HCT116 (cell line): ENCODE measurements around the gene IDI1. TPM values are rescaled to one million over a fixed set of nuclear protein-coding genes. Genes with fewer than 3 reads are reported as not detected.

ENCODE experiments used
- ATAC-seq: fragments of 200-7000 bp; cut with Tn5 transposase; 2 replicates; pipeline ENCODE4 v1.9.1; 2020; ENCODE audit warnings: mild to moderate bottlenecking, moderate library complexity
- BruUV-seq: library from RNA; stranded (reverse); fragments of 400-500 nt; replicated peaks from 2 replicates; lab custom pipeline; 2021; lab: Mats Ljungman, UMichigan
- CTCF ChIA-PET: fragments of 300-600 bp; sonication (Branson Sonifier 250); formaldehyde crosslinking; loops from one replicate; lab custom pipeline; 2021; ENCODE audit warnings: antibody characterized with exemption; lab: Charles Lee
- POLR2A ChIA-PET: fragments of 300-600, 350-600 bp; sonication (Branson Sonifier 250); formaldehyde crosslinking; loops from one replicate; lab custom pipeline; 2021; ENCODE audit warnings: antibody characterized with exemption; lab: Charles Lee
- RAD21 ChIA-PET, 2 experiments: fragments of 300-600 bp; sonication (Branson Sonifier 250); formaldehyde crosslinking; loops; one replicate each; lab custom pipeline; 2023; ENCODE audit warnings: low total read pairs in 2 of 2; ENCODE audit not compliant: uncharacterized antibody in 2 of 2, unreplicated experiment in 2 of 2, low non-redundant PET in 1 of 2; lab: Charles Lee
- DNase-seq: peaks from one replicate; pipeline ENCODE4 v3.0.0-alpha.2; 2010; ENCODE audit warnings: low read depth, low spot score
- H2AFZ ChIP-seq: fragments of 200-600 bp; shearing (Covaris generic), sonication (generic); 2 replicates; pipeline ENCODE4 v1.6.1; 2017; ENCODE audit warnings: low read depth, mixed run types, mixed read lengths, antibody characterized with exemption, low read length; ENCODE audit not compliant: poor library complexity, severe bottlenecking
- H3K27ac ChIP-seq: 2 replicates; pipeline ENCODE4 v1.5.1; 2012; ENCODE audit warnings: low read depth, low read length
- H3K27me3 ChIP-seq: fragments of 200-600 bp; sonication (generic); 2 replicates; pipeline ENCODE4 v1.6.1; 2016; ENCODE audit warnings: mixed run types, low read length, mixed read lengths; ENCODE audit not compliant: insufficient read depth
- H3K36me3 ChIP-seq, 2 experiments: fragments of 200-500 bp in 1 of 2; fragments of 200-600 bp in 1 of 2; sonication (Bioruptor generic) in 1 of 2; sonication (generic) in 1 of 2; 2 replicates each; pipeline versions ENCODE4 v1.5.1 to v1.6.1; 2014 to 2016; ENCODE audit warnings: low read length in 2 of 2, inconsistent platforms in 1 of 2, mixed read lengths in 1 of 2, mixed run types in 1 of 2; ENCODE audit not compliant: insufficient read depth in 2 of 2, control insufficient read depth in 1 of 2
- H3K4me1 ChIP-seq, 2 experiments: fragments of 200-600 bp in 1 of 2; sonication (generic) in 1 of 2; 2 replicates each; pipeline versions ENCODE4 v1.5.1 to v1.6.1; 2012 to 2017; ENCODE audit warnings: low read length in 2 of 2, inconsistent platforms in 1 of 2, mild to moderate bottlenecking in 1 of 2, mixed read lengths in 1 of 2, mixed run types in 1 of 2, moderate library complexity in 1 of 2; ENCODE audit not compliant: insufficient read depth in 2 of 2, control insufficient read depth in 1 of 2
- H3K4me2 ChIP-seq: fragments of 200-600 bp; sonication (generic); 2 replicates; pipeline ENCODE4 v1.6.1; 2017; ENCODE audit warnings: mixed run types, low read length, mixed read lengths
- H3K4me3 ChIP-seq, 2 experiments: fragments of 200-600 bp in 1 of 2; sonication (generic) in 1 of 2; replicated peaks in 1 of 2; 2 replicates each; pipeline ENCODE4 v1.5.1; 2011 to 2016; ENCODE audit warnings: low read length in 2 of 2, control low read depth in 1 of 2, low read depth in 1 of 2, mild to moderate bottlenecking in 1 of 2, mixed read lengths in 1 of 2, mixed run types in 1 of 2
- H3K79me2 ChIP-seq: fragments of 200-600 bp; sonication (generic); 2 replicates; pipeline ENCODE4 v1.6.1; 2017; ENCODE audit warnings: mild to moderate bottlenecking, mixed run types, low read length, moderate library complexity, mixed read lengths; ENCODE audit not compliant: insufficient read depth
- H3K9ac ChIP-seq: fragments of 200-600 bp; sonication (generic); 2 replicates; pipeline ENCODE4 v1.6.1; 2016; ENCODE audit warnings: low read length, mixed read lengths
- H3K9me2 ChIP-seq: fragments of 200-600 bp; sonication (generic), shearing (Covaris generic); 2 replicates; pipeline ENCODE4 v1.6.1; 2017; ENCODE audit warnings: mixed run types, mild to moderate bottlenecking, moderate library complexity; ENCODE audit not compliant: insufficient read depth
- H3K9me3 ChIP-seq, 2 experiments: fragments of 200-500 bp in 1 of 2; fragments of 200-600 bp in 1 of 2; sonication (Bioruptor generic) in 1 of 2; sonication (generic) in 1 of 2; 2 replicates each; pipeline ENCODE4 v1.6.1; 2014 to 2017; ENCODE audit warnings: low read length in 2 of 2, mixed read lengths in 2 of 2, inconsistent platforms in 1 of 2, low read depth in 1 of 2, mild to moderate bottlenecking in 1 of 2, mixed run types in 1 of 2, moderate library complexity in 1 of 2; ENCODE audit not compliant: control insufficient read depth in 1 of 2, insufficient read depth in 1 of 2
- H4K20me1 ChIP-seq: fragments of 200-600 bp; sonication (generic), shearing (Covaris generic); 2 replicates; pipeline ENCODE4 v1.6.1; 2017; ENCODE audit warnings: mixed run types, mild to moderate bottlenecking, moderate library complexity; ENCODE audit not compliant: insufficient read depth
- ATF3 ChIP-seq: IDR thresholded peaks from 2 replicates; pipeline ENCODE4 v1.6.1; 2012
- EGR1 ChIP-seq: IDR thresholded peaks from 2 replicates; pipeline ENCODE4 v1.6.1; 2012; ENCODE audit warnings: low read depth
- EZH2phosphoT487 ChIP-seq: fragments of 200-600 bp; IDR thresholded peaks from 2 replicates; pipeline ENCODE4 v1.6.1; 2018; ENCODE audit warnings: antibody characterized with exemption, borderline replicate concordance
- FOSL1 ChIP-seq: IDR thresholded peaks from 2 replicates; pipeline ENCODE4 v1.6.1; 2012; ENCODE audit warnings: low read depth
- JUND ChIP-seq: IDR thresholded peaks from 2 replicates; pipeline ENCODE4 v1.6.1; 2012
- REST ChIP-seq: IDR thresholded peaks from 2 replicates; pipeline ENCODE4 v1.6.1; 2012; ENCODE audit warnings: low read depth
- SIN3A ChIP-seq: IDR thresholded peaks from 2 replicates; pipeline ENCODE4 v1.6.1; 2012; ENCODE audit warnings: low read depth
- SP1 ChIP-seq: IDR thresholded peaks from 2 replicates; pipeline ENCODE4 v1.6.1; 2012; ENCODE audit warnings: low read depth
- SRF ChIP-seq: IDR thresholded peaks from 2 replicates; pipeline ENCODE4 v1.6.1; 2012; ENCODE audit warnings: low read depth
- intact Hi-C: fragments of 100-400 bp; cut with micrococcal nuclease; formaldehyde crosslinking; loops from 2 replicates; pipeline ENCODE4 v1.10.0; 2022
- total RNA-seq: library from RNA; stranded (reverse); gene quantifications from one replicate; pipeline ENCODE4 v1.2.1, GENCODE V29; 2021; ENCODE audit not compliant: unreplicated experiment

IDI1 gene
- total RNA-seq, 1 experiment from 2014 or later = 37.8 TPM

- Histone ChIP-seq H3K9ac (no peak overlapping the region), H3K36me3 (peaks cover 0 to 7% of the 10 kb centered on the region in 2 experiments; a peak in 2 of 4 replicates), H3K9me2 (no peaks in the 10 kb centered on the region), H3K4me3 (no peak overlapping the region), H3K4me2 (no peak overlapping the region), H4K20me1 (no peaks in the 10 kb centered on the region), H3K79me2 (no peaks in the 10 kb centered on the region), H3K4me1 (no peaks in the 10 kb centered on the region), H2AFZ (no peak overlapping the region), H3K9me3 (no peaks in the 10 kb centered on the region), H3K27me3 (no peaks in the 10 kb centered on the region), H3K27ac (no peak overlapping the region)
- BruUV-seq = no TSS peak
- TF ChIP-seq SIN3A (no peak), SRF (no peak), ATF3 (no peak), REST (no peak), FOSL1 (no peak), JUND (no peak), EZH2phosphoT487 (no peak), EGR1 (no peak), SP1 (no peak)
- intact Hi-C loops = no loop called here
- RAD21 ChIA-PET = no interaction called here
- POLR2A ChIA-PET = no interaction called here
- no peak for DNase-seq
- CTCF ChIA-PET = no interaction called here
- ATAC-seq = no peak
Observed at GRCh38 chr10:1094112-1095057, 45.5 kb upstream of the IDI1 start.
